Nephron (organoid): ENCODE measurements around the gene ARHGEF10L.

Source experiments
- H3K27ac Mint-ChIP-seq, 3 experiments: 2 replicates each; pipeline ENCODE4 v1.8.0; 2020; ENCODE audit warnings: mixed read lengths in 3 of 3, mild to moderate bottlenecking in 2 of 3, moderate library complexity in 1 of 3
- H3K27me3 Mint-ChIP-seq: 2 replicates; pipeline ENCODE4 v1.8.0; 2021; ENCODE audit warnings: low read depth, mild to moderate bottlenecking, moderate library complexity, mixed read lengths
- H3K36me3 Mint-ChIP-seq: 2 replicates; pipeline ENCODE4 v1.8.0; 2020; ENCODE audit warnings: low read depth, mixed read lengths
- H3K4me1 Mint-ChIP-seq: 2 replicates; pipeline ENCODE4 v1.8.0; 2020; ENCODE audit warnings: mixed read lengths
- H3K4me3 Mint-ChIP-seq, 3 experiments: 2 replicates each; pipeline ENCODE4 v1.8.0; 2020; ENCODE audit warnings: mild to moderate bottlenecking in 3 of 3, mixed read lengths in 3 of 3, moderate library complexity in 2 of 3
- H3K9me3 Mint-ChIP-seq: 2 replicates; pipeline ENCODE4 v1.8.0; 2020; ENCODE audit warnings: mixed read lengths
- TF ChIP-seq, protein P1 (sequence below), 3 experiments: fragments of 200-600 bp; sonication (generic); IDR thresholded peaks; one replicate each; pipeline ENCODE4 v1.5.0; 2021; ENCODE audit warnings: antibody characterized with exemption in 3 of 3; ENCODE audit not compliant: unreplicated experiment in 3 of 3

Gene ARHGEF10L

DNA sequence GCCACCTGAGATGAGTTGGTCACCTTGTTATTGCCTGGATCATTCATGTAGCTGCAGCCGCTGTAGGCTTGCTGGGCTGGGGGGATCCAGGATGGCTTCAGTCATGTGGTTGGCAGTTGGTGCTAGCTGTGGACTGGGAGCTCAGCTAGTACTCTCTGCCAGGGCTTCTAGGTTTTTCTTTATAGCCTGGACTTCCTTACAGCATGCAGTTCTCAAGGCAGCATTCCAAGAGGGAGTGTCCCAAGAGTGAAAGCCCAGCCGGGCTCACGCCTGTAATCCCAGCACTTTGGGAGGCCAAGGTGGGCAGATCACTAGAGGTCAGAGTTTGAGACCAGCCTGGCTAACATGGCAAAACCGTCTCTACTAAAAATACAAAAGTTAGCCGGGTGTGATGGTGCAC lies 192.0 kb downstream of the ARHGEF10L start:
- TF ChIP-seq, protein P1, sequence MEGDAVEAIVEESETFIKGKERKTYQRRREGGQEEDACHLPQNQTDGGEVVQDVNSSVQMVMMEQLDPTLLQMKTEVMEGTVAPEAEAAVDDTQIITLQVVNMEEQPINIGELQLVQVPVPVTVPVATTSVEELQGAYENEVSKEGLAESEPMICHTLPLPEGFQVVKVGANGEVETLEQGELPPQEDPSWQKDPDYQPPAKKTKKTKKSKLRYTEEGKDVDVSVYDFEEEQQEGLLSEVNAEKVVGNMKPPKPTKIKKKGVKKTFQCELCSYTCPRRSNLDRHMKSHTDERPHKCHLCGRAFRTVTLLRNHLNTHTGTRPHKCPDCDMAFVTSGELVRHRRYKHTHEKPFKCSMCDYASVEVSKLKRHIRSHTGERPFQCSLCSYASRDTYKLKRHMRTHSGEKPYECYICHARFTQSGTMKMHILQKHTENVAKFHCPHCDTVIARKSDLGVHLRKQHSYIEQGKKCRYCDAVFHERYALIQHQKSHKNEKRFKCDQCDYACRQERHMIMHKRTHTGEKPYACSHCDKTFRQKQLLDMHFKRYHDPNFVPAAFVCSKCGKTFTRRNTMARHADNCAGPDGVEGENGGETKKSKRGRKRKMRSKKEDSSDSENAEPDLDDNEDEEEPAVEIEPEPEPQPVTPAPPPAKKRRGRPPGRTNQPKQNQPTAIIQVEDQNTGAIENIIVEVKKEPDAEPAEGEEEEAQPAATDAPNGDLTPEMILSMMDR (IDR thresholded peaks at IDR 0.05; ENCODE audit: unreplicated experiment in 3 of 3), result no peak
- H3K4me3 Mint-ChIP-seq, result no peak overlapping the region
- H3K36me3 Mint-ChIP-seq, result no peaks in the 10 kb centered on the region
- no peaks in the 10 kb centered on the region for H3K9me3 Mint-ChIP-seq
- peaks cover 42% of the 10 kb centered on the region for H3K27me3 Mint-ChIP-seq
- no peak overlapping the region for H3K27ac Mint-ChIP-seq
- peaks cover 10% of the 10 kb centered on the region for H3K4me1 Mint-ChIP-seq

DNA sequence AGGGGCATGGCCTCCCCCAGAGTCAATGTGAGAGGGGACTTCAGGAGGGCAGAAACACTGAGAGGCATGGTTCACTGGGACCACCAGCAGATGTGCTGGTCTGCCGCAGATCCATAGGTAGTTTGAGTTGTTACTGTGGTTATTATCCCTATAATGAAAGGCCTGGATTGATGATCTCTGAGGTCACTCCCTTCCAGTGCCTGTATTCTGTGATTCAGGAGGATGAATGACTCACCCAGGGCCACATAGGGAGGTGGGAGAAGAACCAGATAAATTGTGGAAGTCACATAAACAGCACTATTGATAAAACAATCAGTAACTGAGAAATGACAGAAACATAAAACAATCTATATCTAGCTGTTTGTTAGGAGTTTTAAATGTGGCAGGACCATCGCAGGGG lies 193.0 kb downstream of the ARHGEF10L start:
- TF ChIP-seq, protein P1 (IDR thresholded peaks at IDR 0.05; ENCODE audit: unreplicated experiment in 3 of 3), result no peak
- Mint-ChIP-seq H3K27me3 (peaks cover 40% of the 10 kb centered on the region), H3K4me1 (peaks cover 10% of the 10 kb centered on the region), H3K9me3 (no peaks in the 10 kb centered on the region), H3K4me3 (no peak overlapping the region), H3K36me3 (no peaks in the 10 kb centered on the region), H3K27ac (no peak overlapping the region)

GRCh38 chr1:17733661-17734060 lies 194.2 kb downstream of the ARHGEF10L start:
- Mint-ChIP-seq H3K9me3 (no peaks in the 10 kb centered on the region), H3K4me1 (peaks cover 10% of the 10 kb centered on the region), H3K27ac (no peak overlapping the region)

GRCh38 chr1:17734609-17735008 lies 195.1 kb downstream of the ARHGEF10L start:
- no peak overlapping the region for H3K4me3 Mint-ChIP-seq
- H3K27ac Mint-ChIP-seq, result no peak overlapping the region
- peaks cover 10% of the 10 kb centered on the region for H3K4me1 Mint-ChIP-seq
- TF ChIP-seq, protein P1 (IDR thresholded peaks at IDR 0.05; ENCODE audit: unreplicated experiment in 3 of 3), result no peak
- H3K36me3 Mint-ChIP-seq, result no peaks in the 10 kb centered on the region
- peaks cover 44% of the 10 kb centered on the region for H3K27me3 Mint-ChIP-seq
- H3K9me3 Mint-ChIP-seq, result no peaks in the 10 kb centered on the region

More at GRCh38 chr1:17733661-17734060, 194.2 kb downstream of the ARHGEF10L start:
- Mint-ChIP-seq H3K36me3 (no peaks in the 10 kb centered on the region), H3K4me3 (no peak overlapping the region), H3K27me3 (peaks cover 45% of the 10 kb centered on the region)
- TF ChIP-seq, protein P1 (IDR thresholded peaks at IDR 0.05; ENCODE audit: unreplicated experiment in 3 of 3), result no peak

DNA sequence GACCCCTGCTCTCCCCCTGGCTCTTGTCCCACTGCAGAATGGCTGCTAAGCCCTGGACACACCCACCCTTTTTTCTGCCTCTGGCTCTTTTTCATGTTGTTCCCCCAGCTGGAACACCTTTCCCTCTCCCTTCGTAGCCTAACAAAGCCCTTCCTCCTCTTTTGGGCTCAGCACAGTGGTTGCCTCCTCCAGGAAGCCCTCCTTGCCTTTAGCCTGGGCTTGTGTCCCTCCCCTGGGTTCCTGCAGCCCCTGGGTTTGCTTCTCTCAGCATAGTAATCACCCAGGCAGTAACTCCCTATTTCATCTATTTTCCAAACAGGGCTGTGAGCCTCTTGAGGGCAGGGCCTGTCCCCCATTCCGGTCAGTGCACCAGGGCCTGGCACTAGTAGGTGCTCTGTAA lies 195.8 kb downstream of the ARHGEF10L start:
- H3K4me3 Mint-ChIP-seq, result no peak overlapping the region
- peaks cover 10% of the 10 kb centered on the region for H3K4me1 Mint-ChIP-seq
- no peak overlapping the region for H3K27ac Mint-ChIP-seq
- H3K36me3 Mint-ChIP-seq, result no peaks in the 10 kb centered on the region
- no peaks in the 10 kb centered on the region for H3K9me3 Mint-ChIP-seq
- H3K27me3 Mint-ChIP-seq, result peaks cover 47% of the 10 kb centered on the region
- TF ChIP-seq, protein P1 (IDR thresholded peaks at IDR 0.05; ENCODE audit: unreplicated experiment in 3 of 3), result no peak

DNA sequence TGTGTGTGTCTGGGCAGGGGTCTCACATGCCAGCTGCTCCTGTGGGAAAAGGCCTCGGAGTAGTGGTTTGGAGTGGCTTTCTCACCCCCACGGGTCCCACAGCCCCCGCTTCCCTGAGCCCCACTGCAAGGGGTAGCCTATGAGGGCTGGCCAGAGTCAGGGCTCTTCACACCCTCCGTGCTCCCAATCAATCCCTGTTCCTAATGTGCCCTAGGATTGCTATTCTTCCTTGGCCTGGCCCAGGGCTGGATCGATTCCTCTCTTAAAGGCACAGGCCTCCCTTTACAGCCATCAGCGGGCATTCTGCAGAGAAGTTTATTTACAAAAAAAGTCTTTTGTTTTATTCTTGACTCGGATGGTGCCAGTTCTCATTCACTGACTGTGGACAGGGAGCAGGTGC lies 196.3 kb downstream of the ARHGEF10L start:
- TF ChIP-seq, protein P1 (IDR thresholded peaks at IDR 0.05; ENCODE audit: unreplicated experiment in 3 of 3), result no peak
- Mint-ChIP-seq H3K36me3 (no peaks in the 10 kb centered on the region), H3K27me3 (peaks cover 49% of the 10 kb centered on the region)

More for the DNA sequence above, 196.3 kb downstream of the ARHGEF10L start:
- peaks cover 10% of the 10 kb centered on the region for H3K4me1 Mint-ChIP-seq
- H3K4me3 Mint-ChIP-seq, result no peak overlapping the region
- no peaks in the 10 kb centered on the region for H3K9me3 Mint-ChIP-seq
- no peak overlapping the region for H3K27ac Mint-ChIP-seq
